ENCODE measurements around the gene RASSF6.

GRCh38 chr4:73541251-73541650 is 79.0 kb downstream of the RASSF6 start:
- TF ChIP-seq, protein P1, sequence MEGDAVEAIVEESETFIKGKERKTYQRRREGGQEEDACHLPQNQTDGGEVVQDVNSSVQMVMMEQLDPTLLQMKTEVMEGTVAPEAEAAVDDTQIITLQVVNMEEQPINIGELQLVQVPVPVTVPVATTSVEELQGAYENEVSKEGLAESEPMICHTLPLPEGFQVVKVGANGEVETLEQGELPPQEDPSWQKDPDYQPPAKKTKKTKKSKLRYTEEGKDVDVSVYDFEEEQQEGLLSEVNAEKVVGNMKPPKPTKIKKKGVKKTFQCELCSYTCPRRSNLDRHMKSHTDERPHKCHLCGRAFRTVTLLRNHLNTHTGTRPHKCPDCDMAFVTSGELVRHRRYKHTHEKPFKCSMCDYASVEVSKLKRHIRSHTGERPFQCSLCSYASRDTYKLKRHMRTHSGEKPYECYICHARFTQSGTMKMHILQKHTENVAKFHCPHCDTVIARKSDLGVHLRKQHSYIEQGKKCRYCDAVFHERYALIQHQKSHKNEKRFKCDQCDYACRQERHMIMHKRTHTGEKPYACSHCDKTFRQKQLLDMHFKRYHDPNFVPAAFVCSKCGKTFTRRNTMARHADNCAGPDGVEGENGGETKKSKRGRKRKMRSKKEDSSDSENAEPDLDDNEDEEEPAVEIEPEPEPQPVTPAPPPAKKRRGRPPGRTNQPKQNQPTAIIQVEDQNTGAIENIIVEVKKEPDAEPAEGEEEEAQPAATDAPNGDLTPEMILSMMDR (conservative IDR thresholded peaks at IDR 0.05; ENCODE audit: low read length), result no peak
- TF ChIP-seq EZH2phosphoT487 (IDR thresholded peaks at IDR 0.05; ENCODE audit: borderline replicate concordance, low read depth, low read length), result no peak
